ENCODE results near the gene APOBEC3G. TPM values are rescaled to one million over a fixed set of nuclear protein-coding genes. Genes with fewer than 3 reads are reported as not detected.
"Not testable (repeated sequence)": the region's sequence is repeated elsewhere in the genome, so short reads cannot be mapped to it uniquely, and the experiment has no call there.

The APOBEC3G gene
- 6.0 and 10.0 TPM in 2 replicates for total RNA-seq

DNA sequence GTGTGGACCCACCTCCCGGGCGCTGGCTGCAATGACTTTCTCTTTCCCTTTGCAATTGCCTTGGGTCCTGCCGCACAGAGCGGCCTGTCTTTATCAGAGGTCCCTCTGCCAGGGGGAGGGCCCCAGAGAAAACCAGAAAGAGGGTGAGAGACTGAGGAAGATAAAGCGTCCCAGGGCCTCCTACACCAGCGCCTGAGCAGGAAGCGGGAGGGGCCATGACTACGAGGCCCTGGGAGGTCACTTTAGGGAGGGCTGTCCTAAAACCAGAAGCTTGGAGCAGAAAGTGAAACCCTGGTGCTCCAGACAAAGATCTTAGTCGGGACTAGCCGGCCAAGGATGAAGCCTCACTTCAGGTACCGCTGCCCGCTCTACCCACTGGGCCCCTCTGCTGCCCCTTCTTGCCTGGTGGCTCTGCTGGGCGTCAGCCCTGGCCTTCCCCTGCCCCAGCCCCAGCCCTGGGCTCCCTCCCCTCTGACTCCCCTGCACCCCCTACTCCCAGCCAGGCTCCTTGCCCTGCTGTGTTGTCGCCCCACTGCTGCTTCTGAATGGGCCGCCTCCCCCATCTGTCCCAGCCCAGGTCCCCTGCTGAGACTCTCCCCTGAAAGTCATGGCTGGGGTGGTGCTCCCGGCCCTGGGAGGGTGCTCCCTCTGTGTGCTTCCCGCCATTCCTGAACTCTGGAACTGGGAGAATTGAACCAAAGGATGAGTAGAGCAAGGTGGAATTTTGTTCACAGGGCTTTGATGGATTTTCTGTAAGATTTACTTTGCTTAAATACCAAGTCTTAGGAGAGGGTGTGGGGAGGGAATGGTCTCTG, at the start of gene APOBEC3G:
Gene APOBEC3G, plus strand, starts transcription at position 250 of the 815 bp plus-strand sequence. Its CDS starts 87 bp downstream, at position 337.
- DNase-seq, result peak; percentile 32

GRCh38 chr22:39027717-39028116, 49.4 kb upstream of the APOBEC3G start:
- no peak for DNase-seq

DNA sequence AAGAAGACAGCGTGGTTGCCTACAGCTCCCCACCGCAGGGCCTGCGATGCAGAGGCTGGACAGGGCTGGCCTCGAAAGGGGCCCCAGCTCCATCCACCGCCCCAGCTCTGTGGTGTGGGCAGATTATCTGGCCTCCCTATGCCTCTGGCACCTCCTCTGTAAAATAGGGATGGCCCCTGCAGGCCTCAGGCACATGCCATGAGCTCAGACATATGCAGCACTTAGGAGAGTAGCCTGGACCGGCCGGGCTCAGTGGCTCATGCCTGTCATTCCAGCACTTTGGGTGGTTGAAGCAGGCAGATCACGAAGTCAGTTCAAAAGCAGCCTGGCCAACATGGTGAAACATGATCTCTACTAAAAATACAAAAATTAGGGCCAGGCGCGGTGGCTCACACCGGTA, 48.8 kb upstream of the APOBEC3G start:
- no peak for DNase-seq

- DNase-seq, result no peak
Observed at GRCh38 chr22:39029227-39029626, 47.8 kb upstream of the APOBEC3G start.

DNA sequence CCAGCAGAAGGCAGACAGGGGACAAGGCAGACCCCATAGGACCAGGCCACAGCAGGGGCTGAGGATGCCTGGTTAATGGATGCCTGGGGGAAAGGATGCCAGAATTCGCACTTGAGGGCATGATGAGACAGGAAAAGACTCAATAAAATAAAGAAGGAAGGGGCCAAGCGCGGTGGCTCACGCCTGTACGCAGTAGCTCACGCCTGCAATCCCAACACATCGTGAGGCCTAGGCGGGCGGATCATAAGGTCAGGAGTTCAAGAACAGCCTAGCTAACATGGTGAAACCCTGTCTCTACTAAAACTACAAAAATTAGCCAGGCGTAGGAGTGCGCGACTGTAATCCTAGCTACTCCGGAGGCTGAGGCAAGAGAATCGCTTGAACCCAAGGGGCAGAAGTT, 46.4 kb upstream of the APOBEC3G start:
- DNase-seq, result no peak

- DNase-seq, result not testable (repeated sequence)
Observed at GRCh38 chr22:39031434-39032295, 45.4 kb upstream of the APOBEC3G start.

GRCh38 chr22:39037071-39037470, 40.0 kb upstream of the APOBEC3G start:
- DNase-seq, result not testable (repeated sequence)

- DNase-seq, result no peak
Observed at GRCh38 chr22:39039306-39040126, 37.6 kb upstream of the APOBEC3G start.

- DNase-seq, result not testable (repeated sequence)
Observed at GRCh38 chr22:39040155-39040537, 36.9 kb upstream of the APOBEC3G start.

GRCh38 chr22:39040538-39041296, 36.4 kb upstream of the APOBEC3G start, which contains the start of gene APOBEC3F:
Gene APOBEC3F (plus strand): TSS chr22:39040864. CDS start chr22:39040961, 97 bp downstream.
- peak; percentile 57 for DNase-seq

GRCh38 chr22:39041908-39042307, 35.2 kb upstream of the APOBEC3G start:
- DNase-seq, result no peak

DNA sequence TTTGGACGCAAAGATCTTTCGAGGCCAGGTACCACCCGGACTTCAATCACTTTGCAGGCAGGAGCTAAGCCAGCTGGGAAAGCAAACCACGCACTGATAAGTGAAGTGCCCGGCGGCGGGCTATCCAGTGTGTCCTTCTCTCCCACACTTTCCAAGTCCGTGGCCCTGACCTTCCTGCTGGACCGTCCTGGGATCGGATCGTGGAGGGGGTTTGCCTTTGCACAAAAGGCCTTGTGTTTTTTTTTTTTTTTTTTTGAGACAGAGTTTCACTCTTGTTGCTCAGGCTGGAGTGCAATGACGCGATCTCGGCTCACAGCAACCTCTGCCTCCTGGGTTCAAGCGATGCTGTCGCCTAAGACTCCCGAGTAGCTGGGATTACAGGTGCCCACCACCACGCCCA, 34.0 kb upstream of the APOBEC3G start:
- not testable (repeated sequence) for DNase-seq

DNA sequence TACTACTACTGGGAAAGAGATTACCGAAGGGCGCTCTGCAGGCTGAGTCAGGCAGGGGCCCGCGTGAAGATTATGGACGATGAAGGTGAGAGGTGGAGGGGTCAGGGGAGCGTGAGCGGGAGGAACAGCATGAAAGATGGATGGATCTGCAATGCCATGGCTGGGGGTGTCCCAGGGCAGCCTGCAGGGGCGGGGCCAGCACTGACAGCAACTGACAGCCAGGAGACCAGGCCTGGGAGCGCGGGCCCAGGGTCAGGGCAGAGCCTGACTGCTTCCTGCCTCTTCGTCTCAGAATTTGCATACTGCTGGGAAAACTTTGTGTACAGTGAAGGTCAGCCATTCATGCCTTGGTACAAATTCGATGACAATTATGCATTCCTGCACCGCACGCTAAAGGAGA, 31.9 kb upstream of the APOBEC3G start:
- not testable (repeated sequence) for DNase-seq

DNA sequence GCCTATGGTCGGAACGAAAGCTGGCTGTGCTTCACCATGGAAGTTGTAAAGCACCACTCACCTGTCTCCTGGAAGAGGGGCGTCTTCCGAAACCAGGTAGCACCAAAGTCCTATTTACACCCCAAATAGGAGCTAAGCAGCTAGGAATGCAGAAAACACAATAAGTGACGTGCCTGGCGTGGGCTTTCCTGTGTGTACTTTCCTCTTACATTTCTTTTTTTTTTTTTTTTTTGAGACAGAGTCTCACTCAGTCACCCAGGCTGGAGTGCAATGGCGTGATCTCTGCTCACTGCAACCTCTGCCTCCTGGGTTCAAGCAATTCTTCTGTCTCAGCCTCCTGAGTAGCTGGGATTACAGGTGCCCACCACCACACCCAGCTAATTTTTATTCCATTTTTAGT, 27.6 kb upstream of the APOBEC3G start:
- DNase-seq, result not testable (repeated sequence)

DNA sequence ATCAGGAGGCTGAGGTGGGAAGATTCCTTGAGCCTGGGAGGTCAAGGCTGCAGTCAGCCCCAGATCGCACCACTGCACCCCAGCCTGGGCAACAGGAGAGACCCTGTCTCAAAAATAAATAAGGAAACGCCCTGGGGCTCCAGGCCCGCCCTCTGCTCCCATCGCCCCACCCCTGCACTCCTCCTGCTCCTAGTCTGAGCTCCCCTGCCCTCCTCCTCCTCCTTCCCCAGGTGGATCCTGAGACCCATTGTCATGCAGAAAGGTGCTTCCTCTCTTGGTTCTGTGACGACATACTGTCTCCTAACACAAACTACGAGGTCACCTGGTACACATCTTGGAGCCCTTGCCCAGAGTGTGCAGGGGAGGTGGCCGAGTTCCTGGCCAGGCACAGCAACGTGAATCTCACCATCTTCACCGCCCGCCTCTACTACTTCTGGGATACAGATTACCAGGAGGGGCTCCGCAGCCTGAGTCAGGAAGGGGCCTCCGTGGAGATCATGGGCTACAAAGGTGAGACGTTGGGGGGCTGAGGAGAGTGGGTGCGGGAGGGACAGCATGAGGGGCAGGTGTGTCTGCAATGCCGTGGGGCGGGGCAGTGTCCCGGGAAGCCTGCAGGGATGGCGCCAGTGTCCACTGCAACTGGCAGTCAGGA, 25.1 kb upstream of the APOBEC3G start:
- DNase-seq, result not testable (repeated sequence)

GRCh38 chr22:39055658-39056057, 21.4 kb upstream of the APOBEC3G start:
- DNase-seq, result no peak

DNA sequence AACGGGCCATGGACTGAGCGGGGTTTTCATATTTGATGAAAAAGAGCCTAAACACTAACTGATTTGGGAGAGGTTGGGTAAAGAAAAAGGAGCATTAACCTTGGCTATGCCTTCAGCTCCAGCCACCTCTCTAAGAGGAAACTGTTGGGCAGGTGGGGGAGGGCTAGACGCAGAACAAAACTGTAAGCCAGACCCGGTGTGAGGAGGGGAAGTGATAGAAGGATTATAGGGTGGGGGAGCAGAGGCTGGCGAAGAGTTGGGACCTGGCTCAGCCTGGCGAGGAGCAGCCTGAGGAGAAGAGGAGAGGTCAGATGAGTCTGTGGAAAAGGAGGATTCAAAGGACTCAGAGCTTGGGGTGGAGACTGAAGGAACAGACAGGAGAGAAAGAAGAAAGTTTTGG, 15.8 kb upstream of the APOBEC3G start:
- DNase-seq, result not testable (repeated sequence)

DNA sequence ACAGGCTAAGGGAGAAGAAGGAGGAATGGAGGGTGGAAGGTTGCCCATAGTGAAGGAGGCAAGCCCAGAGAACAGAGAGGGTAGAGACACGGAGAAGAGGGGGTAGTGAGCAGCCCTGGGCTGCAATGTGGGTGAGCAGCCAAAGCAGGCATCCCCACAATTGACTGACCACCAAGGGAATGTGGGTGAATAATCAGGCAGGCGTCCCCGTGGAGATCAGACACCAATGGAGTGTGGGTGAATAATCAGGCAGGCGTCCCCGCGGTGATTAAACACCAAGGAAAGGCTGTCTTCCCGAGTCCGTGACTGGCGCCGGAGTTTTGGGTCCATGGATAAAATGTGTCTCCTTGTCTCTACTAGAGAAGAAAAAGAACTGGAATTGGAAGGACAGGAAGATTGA, 15.1 kb upstream of the APOBEC3G start:
- not testable (repeated sequence) for DNase-seq

- DNase-seq, result not testable (repeated sequence)
Observed at GRCh38 chr22:39063904-39064303, 13.2 kb upstream of the APOBEC3G start.

- not testable (repeated sequence) for DNase-seq
Observed at GRCh38 chr22:39066442-39067276, 10.4 kb upstream of the APOBEC3G start.

All from dermis blood vessel endothelial cell (primary cell).